ENCODE measurements around the gene ZBTB42. TPM values are rescaled to one million over a fixed set of nuclear protein-coding genes. Genes with fewer than 3 reads are reported as not detected.

ZBTB42 gene
- total and polyA plus RNA-seq, 4 donors = 1.5 to 9.4 (median 4.9) TPM

DNA sequence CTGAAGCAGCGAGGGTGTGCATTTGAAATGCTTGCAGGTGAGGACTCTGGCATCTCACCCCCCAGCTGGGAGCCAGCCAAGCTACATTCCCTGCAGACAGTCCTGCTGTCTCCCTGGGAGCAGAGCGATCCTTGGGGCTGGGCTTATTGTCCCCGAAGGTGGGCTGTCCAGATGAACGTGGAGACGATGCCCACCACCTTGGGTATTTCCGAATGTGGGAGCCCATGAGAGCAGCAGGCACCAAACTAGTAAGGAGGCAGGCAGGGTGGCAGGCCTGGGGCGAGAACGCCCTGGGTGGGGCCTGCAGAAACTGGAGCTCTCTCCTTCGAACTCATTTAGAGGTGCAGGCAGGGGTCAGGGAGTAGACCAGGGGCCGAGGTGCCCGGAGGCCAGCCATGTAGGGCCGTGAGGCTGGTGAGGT is 18.5 kb downstream of the ZBTB42 start:
- H3K4me1 ChIP-seq (ENCODE audit: control insufficient read depth in 4 of 4, insufficient read depth in 4 of 4, low read length in 3 of 4) = peaks cover 1 to 17% (median 9%) of the 10 kb centered on the region in 4 donors
- TF ChIP-seq NR2F2 (IDR thresholded peaks at IDR 0.05) = no peak
- no peak for TF ChIP-seq TAF1 (conservative IDR thresholded peaks at IDR 0.05)
- TF ChIP-seq, protein P1, sequence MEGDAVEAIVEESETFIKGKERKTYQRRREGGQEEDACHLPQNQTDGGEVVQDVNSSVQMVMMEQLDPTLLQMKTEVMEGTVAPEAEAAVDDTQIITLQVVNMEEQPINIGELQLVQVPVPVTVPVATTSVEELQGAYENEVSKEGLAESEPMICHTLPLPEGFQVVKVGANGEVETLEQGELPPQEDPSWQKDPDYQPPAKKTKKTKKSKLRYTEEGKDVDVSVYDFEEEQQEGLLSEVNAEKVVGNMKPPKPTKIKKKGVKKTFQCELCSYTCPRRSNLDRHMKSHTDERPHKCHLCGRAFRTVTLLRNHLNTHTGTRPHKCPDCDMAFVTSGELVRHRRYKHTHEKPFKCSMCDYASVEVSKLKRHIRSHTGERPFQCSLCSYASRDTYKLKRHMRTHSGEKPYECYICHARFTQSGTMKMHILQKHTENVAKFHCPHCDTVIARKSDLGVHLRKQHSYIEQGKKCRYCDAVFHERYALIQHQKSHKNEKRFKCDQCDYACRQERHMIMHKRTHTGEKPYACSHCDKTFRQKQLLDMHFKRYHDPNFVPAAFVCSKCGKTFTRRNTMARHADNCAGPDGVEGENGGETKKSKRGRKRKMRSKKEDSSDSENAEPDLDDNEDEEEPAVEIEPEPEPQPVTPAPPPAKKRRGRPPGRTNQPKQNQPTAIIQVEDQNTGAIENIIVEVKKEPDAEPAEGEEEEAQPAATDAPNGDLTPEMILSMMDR (IDR thresholded peaks at IDR 0.05; ENCODE audit: low read depth, low read length, missing input control) = no peak
- TF ChIP-seq FOXA1 (IDR thresholded peaks at IDR 0.05) = no peak
- no peak for TF ChIP-seq RXRA (IDR thresholded peaks at IDR 0.05)
- no peak for TF ChIP-seq HNF4A (conservative IDR thresholded peaks at IDR 0.05)
- no peak for TF ChIP-seq YY1 (IDR thresholded peaks at IDR 0.05)
- TF ChIP-seq RAD21 (IDR thresholded peaks at IDR 0.05) = no peak
- TF ChIP-seq EGR1 (IDR thresholded peaks at IDR 0.05; ENCODE audit: low read depth in 2 of 2) = no peak
- TF ChIP-seq, protein P2, sequence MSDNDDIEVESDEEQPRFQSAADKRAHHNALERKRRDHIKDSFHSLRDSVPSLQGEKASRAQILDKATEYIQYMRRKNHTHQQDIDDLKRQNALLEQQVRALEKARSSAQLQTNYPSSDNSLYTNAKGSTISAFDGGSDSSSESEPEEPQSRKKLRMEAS (IDR thresholded peaks at IDR 0.05) = no peak
- TF ChIP-seq, protein P3, sequence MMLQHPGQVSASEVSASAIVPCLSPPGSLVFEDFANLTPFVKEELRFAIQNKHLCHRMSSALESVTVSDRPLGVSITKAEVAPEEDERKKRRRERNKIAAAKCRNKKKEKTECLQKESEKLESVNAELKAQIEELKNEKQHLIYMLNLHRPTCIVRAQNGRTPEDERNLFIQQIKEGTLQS (IDR thresholded peaks at IDR 0.05) = no peak
- no peak for TF ChIP-seq JUND (IDR thresholded peaks at IDR 0.05)
- TF ChIP-seq GABPA (IDR thresholded peaks at IDR 0.05 in 1 of 2, conservative IDR thresholded peaks at IDR 0.05 in 1 of 2) = no peak
- 93% methylated on average over 12 of the region's 12 CpGs for WGBS
- no peak overlapping the region for H3K4me3 ChIP-seq (ENCODE audit: low read depth in 1 of 3, low read length in 3 of 3)
- no peak for DNase-seq (ENCODE audit: low spot score)
- no peaks in the 10 kb centered on the region for H3K27me3 ChIP-seq (ENCODE audit: control insufficient read depth in 4 of 4, insufficient read depth in 4 of 4, low read length in 3 of 4)
- H3K36me3 ChIP-seq (ENCODE audit: control insufficient read depth in 4 of 4, insufficient read depth in 3 of 4, low read depth in 1 of 4, low read length in 3 of 4) = no peaks in the 10 kb centered on the region
- no peaks in the 10 kb centered on the region for H3K9me3 ChIP-seq (ENCODE audit: control insufficient read depth in 4 of 4, low read length in 3 of 4)
- H3K27ac ChIP-seq (ENCODE audit: low read depth in 1 of 2, low read length in 2 of 2) = no peak overlapping the region
- no peak overlapping the region for H3K9ac ChIP-seq (ENCODE audit: low read depth in 1 of 2, low read length in 2 of 2)

DNA sequence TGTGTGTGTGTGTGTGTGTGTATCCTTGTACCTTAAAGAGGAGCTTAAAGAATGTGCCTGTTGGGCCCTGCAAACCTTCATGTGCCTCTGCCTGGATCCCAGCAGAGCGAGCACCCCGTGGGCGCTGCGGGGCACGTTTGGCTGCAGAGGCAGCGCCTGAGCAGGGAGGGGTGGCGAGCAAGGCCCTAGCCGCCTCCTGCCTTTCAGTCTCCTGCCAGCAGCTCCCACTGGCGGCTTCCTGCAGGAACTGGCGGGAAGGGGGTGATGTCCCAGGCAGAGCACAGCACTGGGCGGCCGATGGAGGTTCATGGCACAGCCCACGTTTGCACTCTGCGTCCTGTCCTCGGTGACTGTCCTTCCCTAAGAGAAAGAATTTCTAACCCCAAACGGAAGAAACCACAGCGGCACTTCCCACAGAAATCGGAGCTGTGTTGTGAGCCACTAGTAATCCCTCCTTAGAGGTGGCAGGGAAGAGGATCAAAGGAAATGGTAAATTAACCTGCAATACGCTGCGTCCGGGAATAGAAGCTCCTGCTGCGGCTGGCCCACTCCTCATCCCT is 19.8 kb downstream of the ZBTB42 start:
- TF ChIP-seq, protein P1 (IDR thresholded peaks at IDR 0.05; ENCODE audit: low read depth, low read length, missing input control) = peak; percentile 60
- TF ChIP-seq SP1 (IDR thresholded peaks at IDR 0.05) (no peak), HNF4G (IDR thresholded peaks at IDR 0.05) (no peak), RXRA (IDR thresholded peaks at IDR 0.05) (no peak), GABPA (IDR thresholded peaks at IDR 0.05 in 1 of 2, conservative IDR thresholded peaks at IDR 0.05 in 1 of 2) (no peak), NR2F2 (IDR thresholded peaks at IDR 0.05) (no peak), FOXA1 (IDR thresholded peaks at IDR 0.05) (no peak), TAF1 (conservative IDR thresholded peaks at IDR 0.05) (no peak), RAD21 (IDR thresholded peaks at IDR 0.05) (peak; percentile 67 to 82), JUND (IDR thresholded peaks at IDR 0.05) (no peak)
- TF ChIP-seq, protein P3 (IDR thresholded peaks at IDR 0.05) = no peak
- TF ChIP-seq, protein P4, sequence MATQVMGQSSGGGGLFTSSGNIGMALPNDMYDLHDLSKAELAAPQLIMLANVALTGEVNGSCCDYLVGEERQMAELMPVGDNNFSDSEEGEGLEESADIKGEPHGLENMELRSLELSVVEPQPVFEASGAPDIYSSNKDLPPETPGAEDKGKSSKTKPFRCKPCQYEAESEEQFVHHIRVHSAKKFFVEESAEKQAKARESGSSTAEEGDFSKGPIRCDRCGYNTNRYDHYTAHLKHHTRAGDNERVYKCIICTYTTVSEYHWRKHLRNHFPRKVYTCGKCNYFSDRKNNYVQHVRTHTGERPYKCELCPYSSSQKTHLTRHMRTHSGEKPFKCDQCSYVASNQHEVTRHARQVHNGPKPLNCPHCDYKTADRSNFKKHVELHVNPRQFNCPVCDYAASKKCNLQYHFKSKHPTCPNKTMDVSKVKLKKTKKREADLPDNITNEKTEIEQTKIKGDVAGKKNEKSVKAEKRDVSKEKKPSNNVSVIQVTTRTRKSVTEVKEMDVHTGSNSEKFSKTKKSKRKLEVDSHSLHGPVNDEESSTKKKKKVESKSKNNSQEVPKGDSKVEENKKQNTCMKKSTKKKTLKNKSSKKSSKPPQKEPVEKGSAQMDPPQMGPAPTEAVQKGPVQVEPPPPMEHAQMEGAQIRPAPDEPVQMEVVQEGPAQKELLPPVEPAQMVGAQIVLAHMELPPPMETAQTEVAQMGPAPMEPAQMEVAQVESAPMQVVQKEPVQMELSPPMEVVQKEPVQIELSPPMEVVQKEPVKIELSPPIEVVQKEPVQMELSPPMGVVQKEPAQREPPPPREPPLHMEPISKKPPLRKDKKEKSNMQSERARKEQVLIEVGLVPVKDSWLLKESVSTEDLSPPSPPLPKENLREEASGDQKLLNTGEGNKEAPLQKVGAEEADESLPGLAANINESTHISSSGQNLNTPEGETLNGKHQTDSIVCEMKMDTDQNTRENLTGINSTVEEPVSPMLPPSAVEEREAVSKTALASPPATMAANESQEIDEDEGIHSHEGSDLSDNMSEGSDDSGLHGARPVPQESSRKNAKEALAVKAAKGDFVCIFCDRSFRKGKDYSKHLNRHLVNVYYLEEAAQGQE (IDR thresholded peaks at IDR 0.05) = no peak
- Histone ChIP-seq H3K27ac (ENCODE audit: low read depth in 1 of 2, low read length in 2 of 2) (no peak overlapping the region), H3K36me3 (ENCODE audit: control insufficient read depth in 4 of 4, insufficient read depth in 3 of 4, low read depth in 1 of 4, low read length in 3 of 4) (no peaks in the 10 kb centered on the region), H3K4me3 (ENCODE audit: low read depth in 1 of 3, low read length in 3 of 3) (no peak overlapping the region), H3K27me3 (ENCODE audit: control insufficient read depth in 4 of 4, insufficient read depth in 4 of 4, low read length in 3 of 4) (peaks cover 0 to 2% (median 0%) of the 10 kb centered on the region in 4 donors), H3K9ac (ENCODE audit: low read depth in 1 of 2, low read length in 2 of 2) (no peak overlapping the region), H3K9me3 (ENCODE audit: control insufficient read depth in 4 of 4, low read length in 3 of 4) (no peaks in the 10 kb centered on the region), H3K4me1 (ENCODE audit: control insufficient read depth in 4 of 4, insufficient read depth in 4 of 4, low read length in 3 of 4) (peaks cover 2 to 15% (median 7%) of the 10 kb centered on the region in 4 donors)
- WGBS = 27% methylated on average over 22 of the region's 22 CpGs
- no peak for DNase-seq (ENCODE audit: low spot score)

All from liver (tissue), 9 donors.